K562 (cell line): ENCODE data around the gene VPS37B.

ENCODE experiments used
- ARNT ChIP-seq, 2 experiments: fragments of 450-650 bp; IDR thresholded peaks; 2 replicates each; pipeline ENCODE4 v1.6.1; 2016; ENCODE audit warnings: mild to moderate bottlenecking in 1 of 2
- CEBPB ChIP-seq: fragments of 450-650 bp; IDR thresholded peaks from 2 replicates; pipeline ENCODE4 v1.6.1; 2016; ENCODE audit warnings: missing genetic modification characterization, missing compliant biosample characterization
- CREB1 ChIP-seq, 2 experiments: sonication (generic) in 1 of 2; formaldehyde crosslinking in 1 of 2; IDR thresholded peaks; 2 replicates each; pipeline versions ENCODE4 v1.6.1 to v1.8.0; 2012 to 2022; ENCODE audit warnings: inconsistent platforms in 1 of 2, mild to moderate bottlenecking in 1 of 2, missing genetic modification reagents in 1 of 2, moderate library complexity in 1 of 2
- KLF16 ChIP-seq: IDR thresholded peaks from 2 replicates; pipeline ENCODE4 v1.6.1; 2016; ENCODE audit warnings: antibody characterized with exemption
- MTF1 ChIP-seq: fragments of 250-450 bp; sonication (Bioruptor Pico); IDR thresholded peaks from 2 replicates; pipeline ENCODE4 v1.9.0; 2021; ENCODE audit warnings: moderate library complexity, mild to moderate bottlenecking, inconsistent platforms, borderline replicate concordance
- NFXL1 ChIP-seq: fragments of 450-650 bp; formaldehyde crosslinking; IDR thresholded peaks from 2 replicates; pipeline ENCODE4 v1.4.0; 2021; ENCODE audit warnings: mild to moderate bottlenecking
- ZBED1 ChIP-seq: IDR thresholded peaks from 2 replicates; pipeline ENCODE4 v1.6.1; 2014
- ZNF124 ChIP-seq: sonication (generic); formaldehyde crosslinking; IDR thresholded peaks from 2 replicates; pipeline ENCODE4 v1.8.1; 2022; ENCODE audit warnings: missing genetic modification reagents
- TF ChIP-seq, protein P1 (sequence below), 3 experiments: IDR thresholded peaks in 2 of 3; conservative IDR thresholded peaks in 1 of 3; 2 replicates each; pipeline ENCODE4 v1.5.1; 2011 to 2012; ENCODE audit warnings: low read length in 3 of 3, mild to moderate bottlenecking in 3 of 3, control low read depth in 2 of 3, improper control_type of control experiment in 1 of 3, inconsistent platforms in 1 of 3, low read depth in 1 of 3, mixed read lengths in 1 of 3, moderate library complexity in 1 of 3; ENCODE audit not compliant: insufficient read depth in 2 of 3
- TF ChIP-seq, protein P2 (sequence below): sonication (generic); formaldehyde crosslinking; IDR thresholded peaks from 2 replicates; pipeline ENCODE4 v1.5.0; 2020; ENCODE audit warnings: missing genetic modification reagents

DNA sequence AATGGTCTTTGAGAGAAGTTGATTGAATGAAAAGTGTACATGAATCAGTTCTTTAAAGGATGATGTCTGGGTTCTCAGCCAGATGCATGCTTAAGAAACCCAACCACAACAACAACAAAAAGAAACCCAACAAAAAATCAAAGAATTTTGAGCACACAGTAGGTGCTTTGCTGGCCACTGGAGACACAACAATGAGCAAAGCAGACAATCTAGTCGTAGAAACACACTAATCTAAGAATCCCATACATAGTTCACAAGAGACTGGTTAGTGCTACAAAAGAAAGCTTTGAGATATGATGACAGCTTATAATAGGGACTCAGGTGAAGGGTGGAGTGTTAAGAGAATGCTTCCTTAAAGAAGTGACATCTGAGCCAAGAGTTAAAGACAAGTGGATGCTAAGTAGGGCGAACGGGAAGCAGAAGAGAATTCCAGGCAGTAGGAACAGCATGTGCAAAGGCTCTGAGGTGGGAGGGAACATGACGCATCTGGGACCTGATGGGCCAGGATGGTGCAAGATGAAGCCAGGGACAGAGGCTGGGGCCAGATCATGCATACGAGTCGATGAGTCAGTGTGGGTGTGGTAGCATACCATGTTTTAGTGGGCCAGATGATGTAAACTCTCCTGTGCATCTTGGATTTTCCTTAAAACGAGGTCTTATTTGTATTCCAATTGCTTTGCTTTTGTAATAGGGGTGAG is 65.3 kb downstream of the VPS37B start:
- no peak for TF ChIP-seq ZNF124
- no peak for TF ChIP-seq ZBED1
- TF ChIP-seq, protein P1, sequence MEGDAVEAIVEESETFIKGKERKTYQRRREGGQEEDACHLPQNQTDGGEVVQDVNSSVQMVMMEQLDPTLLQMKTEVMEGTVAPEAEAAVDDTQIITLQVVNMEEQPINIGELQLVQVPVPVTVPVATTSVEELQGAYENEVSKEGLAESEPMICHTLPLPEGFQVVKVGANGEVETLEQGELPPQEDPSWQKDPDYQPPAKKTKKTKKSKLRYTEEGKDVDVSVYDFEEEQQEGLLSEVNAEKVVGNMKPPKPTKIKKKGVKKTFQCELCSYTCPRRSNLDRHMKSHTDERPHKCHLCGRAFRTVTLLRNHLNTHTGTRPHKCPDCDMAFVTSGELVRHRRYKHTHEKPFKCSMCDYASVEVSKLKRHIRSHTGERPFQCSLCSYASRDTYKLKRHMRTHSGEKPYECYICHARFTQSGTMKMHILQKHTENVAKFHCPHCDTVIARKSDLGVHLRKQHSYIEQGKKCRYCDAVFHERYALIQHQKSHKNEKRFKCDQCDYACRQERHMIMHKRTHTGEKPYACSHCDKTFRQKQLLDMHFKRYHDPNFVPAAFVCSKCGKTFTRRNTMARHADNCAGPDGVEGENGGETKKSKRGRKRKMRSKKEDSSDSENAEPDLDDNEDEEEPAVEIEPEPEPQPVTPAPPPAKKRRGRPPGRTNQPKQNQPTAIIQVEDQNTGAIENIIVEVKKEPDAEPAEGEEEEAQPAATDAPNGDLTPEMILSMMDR (IDR thresholded peaks at IDR 0.05 in 2 of 3, conservative IDR thresholded peaks at IDR 0.05 in 1 of 3; ENCODE audit: insufficient read depth in 2 of 3, low read depth in 1 of 3, low read length in 3 of 3), result no peak
- no peak for TF ChIP-seq ARNT (IDR thresholded peaks at IDR 0.05)
- TF ChIP-seq CREB1 (IDR thresholded peaks at IDR 0.05), result no peak
- TF ChIP-seq CREB1 (CRISPR knock-in tag; IDR thresholded peaks at IDR 0.05), result peak; percentile 60; the same call in 1 of the 2 replicates
- TF ChIP-seq NFXL1 (CRISPR knock-in tag), result no peak
- TF ChIP-seq, protein P2, sequence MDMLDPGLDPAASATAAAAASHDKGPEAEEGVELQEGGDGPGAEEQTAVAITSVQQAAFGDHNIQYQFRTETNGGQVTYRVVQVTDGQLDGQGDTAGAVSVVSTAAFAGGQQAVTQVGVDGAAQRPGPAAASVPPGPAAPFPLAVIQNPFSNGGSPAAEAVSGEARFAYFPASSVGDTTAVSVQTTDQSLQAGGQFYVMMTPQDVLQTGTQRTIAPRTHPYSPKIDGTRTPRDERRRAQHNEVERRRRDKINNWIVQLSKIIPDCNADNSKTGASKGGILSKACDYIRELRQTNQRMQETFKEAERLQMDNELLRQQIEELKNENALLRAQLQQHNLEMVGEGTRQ, result no peak
- TF ChIP-seq KLF16, result no peak
- TF ChIP-seq MTF1, result no peak
- peak; percentile 80 for TF ChIP-seq CEBPB
